ENCODE results near the gene IL17RE. TPM values are rescaled to one million over a fixed set of nuclear protein-coding genes. Genes with fewer than 3 reads are reported as not detected.

IL17RE gene
- total RNA-seq, 1 experiment from 2014 or later, result 2.3 TPM

DNA sequence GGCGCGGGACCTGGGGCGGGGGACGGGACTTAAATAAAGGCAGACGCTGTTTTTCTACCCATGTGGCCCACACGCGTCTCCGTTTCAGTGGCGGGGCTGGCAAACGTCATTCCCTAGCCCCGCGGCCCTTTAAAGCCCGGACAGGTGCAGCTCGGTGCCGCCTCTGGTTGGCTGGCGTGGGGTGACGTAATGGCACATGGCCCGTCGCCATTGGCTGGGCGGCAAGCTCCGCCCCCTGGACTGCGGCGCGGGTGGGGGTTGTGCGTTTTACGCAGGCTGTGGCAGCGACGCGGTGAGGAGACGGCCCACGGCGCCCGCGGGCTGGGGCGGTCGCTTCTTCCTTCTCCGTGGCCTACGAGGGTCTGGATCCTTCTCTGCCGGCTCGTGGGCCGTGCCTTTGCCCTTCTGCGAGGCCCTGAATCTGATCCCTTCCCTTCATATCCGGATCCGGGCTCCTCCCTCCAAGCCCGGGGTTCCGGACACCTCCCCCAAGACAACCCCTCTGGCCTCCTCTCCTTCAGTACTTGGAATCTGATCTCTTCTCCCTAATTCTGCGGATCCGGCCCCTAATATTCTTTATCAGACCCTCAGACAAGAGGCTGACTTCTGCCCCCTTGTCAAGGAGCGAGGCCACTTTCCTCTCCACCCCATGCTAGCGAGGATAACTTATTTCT lies 31.1 kb downstream of the IL17RE start, which contains the start of gene CRELD1:
TSS of gene CRELD1 (plus strand) at position 274 of the 674 bp plus-strand sequence. CDS start 605 bp downstream, outside the sequence.
- POLR2A ChIA-PET (ENCODE audit: low non-redundant PET), result no interaction called here
- no peaks in the 10 kb centered on the region for H3K27me3 ChIP-seq (replicated peaks; ENCODE audit: insufficient read depth, low read depth, low read length, poor library complexity)
- H3K9me3 ChIP-seq (ENCODE audit: low read depth, low read length, poor library complexity, severe bottlenecking), result no peaks in the 10 kb centered on the region
- peak within 1 kb of the TSS; percentile 87 for H3K27ac ChIP-seq (ENCODE audit: low read depth, low read length, poor library complexity, severe bottlenecking)
- peaks cover 7% of the 10 kb centered on the region for H3K36me3 ChIP-seq (ENCODE audit: insufficient read depth, low read length, poor library complexity, severe bottlenecking)
- BruUV-seq (replicated peaks), result no TSS peak
- H3K4me1 ChIP-seq (ENCODE audit: insufficient read depth, low read length, poor library complexity, severe bottlenecking), result peaks cover 15% of the 10 kb centered on the region
- peak within 1 kb of the TSS; percentile 65 for H3K4me3 ChIP-seq (ENCODE audit: low read depth, low read length, poor library complexity, severe bottlenecking)
- intact Hi-C loops (cut with micrococcal nuclease; ENCODE audit: unreplicated experiment), result no loop called here
- CTCF ChIA-PET, result interaction anchor here (2.0 kb wide), 1 partner anchor 13 kb away, joined by 27 read pairs; no protein-coding TSS in a partner anchor
- DNase-seq (ENCODE audit: low spot score), result peak; percentile 97
- TF ChIP-seq CTCF (conservative IDR thresholded peaks at IDR 0.05; ENCODE audit: low read depth, low read length), result no peak
- TF ChIP-seq EZH2 (IDR thresholded peaks at IDR 0.05; ENCODE audit: borderline replicate concordance, low read depth, low read length, poor library complexity, severe bottlenecking), result no peak

DNA sequence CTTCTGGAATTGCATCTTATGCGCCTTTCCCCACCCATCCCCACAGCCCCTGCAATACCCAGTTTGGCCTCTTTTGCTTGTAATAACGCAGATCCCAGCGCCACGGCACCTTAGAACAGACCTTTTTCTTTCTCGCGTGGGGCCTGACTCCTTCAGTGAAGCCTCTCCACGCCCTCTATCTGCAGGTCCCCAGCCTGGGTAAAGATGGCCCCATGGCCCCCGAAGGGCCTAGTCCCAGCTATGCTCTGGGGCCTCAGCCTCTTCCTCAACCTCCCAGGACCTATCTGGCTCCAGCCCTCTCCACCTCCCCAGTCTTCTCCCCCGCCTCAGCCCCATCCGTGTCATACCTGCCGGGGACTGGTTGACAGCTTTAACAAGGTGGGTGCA lies 31.6 kb downstream of the IL17RE start:
- TF ChIP-seq CTCF (conservative IDR thresholded peaks at IDR 0.05; ENCODE audit: low read depth, low read length), result peak; percentile 31; the same call in 1 of the 2 replicates
- no peak for TF ChIP-seq EZH2 (IDR thresholded peaks at IDR 0.05; ENCODE audit: borderline replicate concordance, low read depth, low read length, poor library complexity, severe bottlenecking)
- intact Hi-C loops (cut with micrococcal nuclease; ENCODE audit: unreplicated experiment), result no loop called here
- H3K4me1 ChIP-seq (ENCODE audit: insufficient read depth, low read length, poor library complexity, severe bottlenecking), result peaks cover 15% of the 10 kb centered on the region
- CTCF ChIA-PET, result interaction anchor here (2.0 kb wide), 1 partner anchor 12 kb away, joined by 27 read pairs; no protein-coding TSS in a partner anchor
- BruUV-seq (replicated peaks), result TSS peak; percentile 56
- peak overlapping the region; percentile 65 for H3K4me3 ChIP-seq (ENCODE audit: low read depth, low read length, poor library complexity, severe bottlenecking)
- POLR2A ChIA-PET (ENCODE audit: low non-redundant PET), result interaction anchor here (0.5 to 0.7 kb wide), 2 partner anchors 60 to 510 kb away, joined by 3 to 4 read pairs; no protein-coding TSS in a partner anchor
- H3K27ac ChIP-seq (ENCODE audit: low read depth, low read length, poor library complexity, severe bottlenecking), result peak overlapping the region; percentile 87
- DNase-seq (ENCODE audit: low spot score), result no peak
- H3K27me3 ChIP-seq (replicated peaks; ENCODE audit: insufficient read depth, low read depth, low read length, poor library complexity), result no peaks in the 10 kb centered on the region
- H3K36me3 ChIP-seq (ENCODE audit: insufficient read depth, low read length, poor library complexity, severe bottlenecking), result peaks cover 7% of the 10 kb centered on the region
- H3K9me3 ChIP-seq (ENCODE audit: low read depth, low read length, poor library complexity, severe bottlenecking), result no peaks in the 10 kb centered on the region

- Histone ChIP-seq H3K36me3 (ENCODE audit: insufficient read depth, low read length, poor library complexity, severe bottlenecking) (peaks cover 7% of the 10 kb centered on the region), H3K27me3 (replicated peaks; ENCODE audit: insufficient read depth, low read depth, low read length, poor library complexity) (no peaks in the 10 kb centered on the region), H3K4me3 (ENCODE audit: low read depth, low read length, poor library complexity, severe bottlenecking) (peak overlapping the region; percentile 65), H3K4me1 (ENCODE audit: insufficient read depth, low read length, poor library complexity, severe bottlenecking) (peaks cover 15% of the 10 kb centered on the region), H3K27ac (ENCODE audit: low read depth, low read length, poor library complexity, severe bottlenecking) (no peak overlapping the region), H3K9me3 (ENCODE audit: low read depth, low read length, poor library complexity, severe bottlenecking) (no peaks in the 10 kb centered on the region)
- POLR2A ChIA-PET (ENCODE audit: low non-redundant PET), result interaction anchor here (0.5 to 0.7 kb wide), 2 partner anchors 59 to 511 kb away, joined by 3 to 4 read pairs; no protein-coding TSS in a partner anchor
- TF ChIP-seq CTCF (conservative IDR thresholded peaks at IDR 0.05; ENCODE audit: low read depth, low read length), result no peak
- TF ChIP-seq EZH2 (IDR thresholded peaks at IDR 0.05; ENCODE audit: borderline replicate concordance, low read depth, low read length, poor library complexity, severe bottlenecking), result no peak
- intact Hi-C loops (cut with micrococcal nuclease; ENCODE audit: unreplicated experiment), result no loop called here
- no TSS peak for BruUV-seq (replicated peaks)
- CTCF ChIA-PET, result no interaction called here
- no peak for DNase-seq (ENCODE audit: low spot score)
Observed at GRCh38 chr3:9934993-9935392, 32.3 kb downstream of the IL17RE start.
